Ecto neural progenitor cell (in vitro differentiated cells): ENCODE data around the gene BCL2A1.
"Not testable (repeated sequence)": the region's sequence is repeated elsewhere in the genome, so short reads cannot be mapped to it uniquely, and the experiment has no call there.

Experiments used
- DNase-seq: peaks from one replicate; pipeline ENCODE4 v3.0.0-alpha.2; 2018; ENCODE audit warnings: low spot score

Gene BCL2A1

GRCh38 chr15:79923515-79924169 lies 47.4 kb downstream of the BCL2A1 start:
- peak; percentile 99 for DNase-seq

GRCh38 chr15:79923079-79923514 lies 47.9 kb downstream of the BCL2A1 start:
- peak; percentile 85 for DNase-seq

GRCh38 chr15:79922512-79923078 lies 48.4 kb downstream of the BCL2A1 start:
- no peak for DNase-seq

- no peak for DNase-seq
Observed at GRCh38 chr15:79919749-79920511, 51.1 kb downstream of the BCL2A1 start.

GRCh38 chr15:79919090-79919748 lies 51.8 kb downstream of the BCL2A1 start:
- peak; percentile 75 for DNase-seq

DNA sequence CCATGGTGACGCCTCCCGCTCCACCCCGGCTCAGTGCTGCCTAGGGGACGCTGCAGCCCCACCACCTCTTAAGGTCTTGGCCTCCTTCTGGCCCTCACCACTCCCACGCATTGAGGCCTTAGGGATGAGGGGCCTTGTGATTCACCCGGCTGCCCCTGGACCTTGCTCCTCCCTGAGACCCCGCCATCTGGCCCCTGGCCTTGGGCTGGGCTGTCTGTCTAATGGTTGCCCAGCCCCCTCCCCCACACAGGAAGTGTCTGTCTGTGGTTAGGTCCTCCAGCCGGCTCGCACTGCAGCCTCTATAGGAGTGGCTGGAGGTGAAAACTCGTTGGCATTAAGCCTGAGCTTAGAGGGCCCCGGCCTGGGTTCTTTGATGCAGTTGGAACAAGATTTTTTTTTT lies 52.7 kb downstream of the BCL2A1 start:
- peak; percentile 63 for DNase-seq

DNA sequence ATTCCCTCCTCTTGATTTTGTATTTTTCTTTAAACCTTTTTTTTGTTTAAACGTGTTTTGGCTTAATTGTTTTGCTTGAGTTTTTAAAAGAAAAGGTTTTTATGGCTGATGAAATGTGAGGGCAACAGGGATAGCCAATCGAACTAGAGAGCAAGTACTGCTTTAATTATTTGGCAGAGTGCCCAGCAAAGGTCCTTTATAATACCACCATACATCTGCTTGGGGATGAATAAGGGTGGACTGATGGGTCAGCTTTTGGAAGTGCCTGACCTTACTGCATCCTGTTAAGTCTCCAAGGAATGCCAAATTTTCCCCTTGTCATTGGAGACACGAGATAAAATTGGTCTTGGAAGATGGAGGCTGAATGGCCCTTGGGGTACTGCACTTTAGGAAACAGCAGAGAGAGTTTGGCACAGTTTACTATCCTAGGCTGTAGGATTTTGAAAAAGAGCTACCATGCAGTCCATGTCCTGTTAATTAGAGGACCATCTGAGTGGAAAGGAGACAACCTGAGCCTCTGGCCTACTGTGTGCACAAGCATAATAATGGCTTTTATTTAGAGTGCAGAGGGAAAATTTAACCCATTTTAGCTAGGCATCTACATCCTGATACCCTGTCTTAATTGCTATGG lies 54.4 kb downstream of the BCL2A1 start:
- DNase-seq = no peak

GRCh38 chr15:79915776-79916501 lies 55.1 kb downstream of the BCL2A1 start:
- not testable (repeated sequence) for DNase-seq

- no peak for DNase-seq
Observed at GRCh38 chr15:79914728-79915127, 56.3 kb downstream of the BCL2A1 start.
